Measurements from ENCODE around the gene SLC4A9. TPM values are rescaled to one million over a fixed set of nuclear protein-coding genes. Genes with fewer than 3 reads are reported as not detected.
A peak's percentile ranks its signal among the peaks of the same experiment; 100 is the strongest.

The SLC4A9 gene
- total RNA-seq, 2 donors from 2014 or later = 0.79 to 1.4 TPM

- Histone ChIP-seq H3K4me1 (ENCODE audit: control insufficient read depth, insufficient read depth, low read length) (no peaks in the 10 kb centered on the region), H3K9ac (ENCODE audit: extremely low read depth, low read length, poor library complexity, severe bottlenecking) (no peak overlapping the region), H3K4me3 (ENCODE audit: low read length) (peak overlapping the region; percentile 75), H3K36me3 (ENCODE audit: control insufficient read depth, insufficient read depth, low read length) (no peaks in the 10 kb centered on the region), H3K27me3 (ENCODE audit: control insufficient read depth, insufficient read depth, low read length, poor library complexity, severe bottlenecking) (peaks cover 4% of the 10 kb centered on the region), H3K27ac (ENCODE audit: low read depth, low read length) (no peak overlapping the region), H3K9me3 (ENCODE audit: control insufficient read depth, low read length) (no peaks in the 10 kb centered on the region)
- Mint-ChIP-seq H3K36me3 (ENCODE audit: low read depth) (no peaks in the 10 kb centered on the region), H3K4me1 (peaks cover 3% of the 10 kb centered on the region), H3K9me3 (no peaks in the 10 kb centered on the region), H3K4me3 (peak overlapping the region; percentile 71), H3K27ac (no peak overlapping the region), H3K27me3 (ENCODE audit: insufficient read depth) (peaks cover 9% of the 10 kb centered on the region)
- 72 to 100% methylated on average over 7 to 20 of the region's 20 CpGs for WGBS, 2 experiments (ENCODE audit: insufficient coverage in 1 of 2, insufficient read length in 1 of 2)
- no peak for TF ChIP-seq CTCF (conservative IDR thresholded peaks at IDR 0.05)
- no peak for DNase-seq
Measured at GRCh38 chr5:140363631-140364471, 3.9 kb downstream of the SLC4A9 start.

GRCh38 chr5:140364472-140364765 is 4.4 kb downstream of the SLC4A9 start:
- Histone ChIP-seq H3K4me1 (ENCODE audit: control insufficient read depth, insufficient read depth, low read length) (no peaks in the 10 kb centered on the region), H3K9me3 (ENCODE audit: control insufficient read depth, low read length) (no peaks in the 10 kb centered on the region), H3K27ac (ENCODE audit: low read depth, low read length) (no peak overlapping the region), H3K4me3 (ENCODE audit: low read length) (no peak overlapping the region), H3K9ac (ENCODE audit: extremely low read depth, low read length, poor library complexity, severe bottlenecking) (no peak overlapping the region), H3K36me3 (ENCODE audit: control insufficient read depth, insufficient read depth, low read length) (no peaks in the 10 kb centered on the region), H3K27me3 (ENCODE audit: control insufficient read depth, insufficient read depth, low read length, poor library complexity, severe bottlenecking) (peaks cover 4% of the 10 kb centered on the region)
- H3K27me3 Mint-ChIP-seq (ENCODE audit: insufficient read depth) = peaks cover 9% of the 10 kb centered on the region
- no peaks in the 10 kb centered on the region for H3K36me3 Mint-ChIP-seq (ENCODE audit: low read depth)
- no peak for TF ChIP-seq CTCF (conservative IDR thresholded peaks at IDR 0.05)
- H3K27ac Mint-ChIP-seq = no peak overlapping the region
- 89 to 100% methylated on average over 2 to 3 of the region's 3 CpGs for WGBS, 2 experiments (ENCODE audit: insufficient coverage in 1 of 2, insufficient read length in 1 of 2)
- no peaks in the 10 kb centered on the region for H3K9me3 Mint-ChIP-seq
- no peak for DNase-seq
- H3K4me1 Mint-ChIP-seq = peaks cover 2% of the 10 kb centered on the region
- no peak overlapping the region for H3K4me3 Mint-ChIP-seq

- H3K9me3 Mint-ChIP-seq = no peaks in the 10 kb centered on the region
- no peaks in the 10 kb centered on the region for H3K36me3 ChIP-seq (ENCODE audit: control insufficient read depth, insufficient read depth, low read length)
- H3K4me1 ChIP-seq (ENCODE audit: control insufficient read depth, insufficient read depth, low read length) = no peaks in the 10 kb centered on the region
- no peak overlapping the region for H3K4me3 Mint-ChIP-seq
- peaks cover 9% of the 10 kb centered on the region for H3K27me3 Mint-ChIP-seq (ENCODE audit: insufficient read depth)
- 75 to 90% methylated on average over 2 to 3 of the region's 3 CpGs for WGBS, 2 experiments (ENCODE audit: insufficient coverage in 1 of 2, insufficient read length in 1 of 2)
- no peak overlapping the region for H3K4me3 ChIP-seq (ENCODE audit: low read length)
- H3K9me3 ChIP-seq (ENCODE audit: control insufficient read depth, low read length) = no peaks in the 10 kb centered on the region
- peaks cover 2% of the 10 kb centered on the region for H3K4me1 Mint-ChIP-seq
- no peak for DNase-seq
- H3K27ac Mint-ChIP-seq = no peak overlapping the region
- no peak overlapping the region for H3K9ac ChIP-seq (ENCODE audit: extremely low read depth, low read length, poor library complexity, severe bottlenecking)
- TF ChIP-seq CTCF (conservative IDR thresholded peaks at IDR 0.05) = no peak
- no peak overlapping the region for H3K27ac ChIP-seq (ENCODE audit: low read depth, low read length)
- H3K36me3 Mint-ChIP-seq (ENCODE audit: low read depth) = no peaks in the 10 kb centered on the region
- H3K27me3 ChIP-seq (ENCODE audit: control insufficient read depth, insufficient read depth, low read length, poor library complexity, severe bottlenecking) = peaks cover 4% of the 10 kb centered on the region
Measured at GRCh38 chr5:140365282-140365681, 5.3 kb downstream of the SLC4A9 start.
